GM10847 (cell line): ENCODE results near the gene EFNB1.

Experiments used
- POLR2A ChIP-seq: IDR thresholded peaks from 2 replicates; pipeline ENCODE4 v1.6.1; 2011; ENCODE audit not compliant: insufficient read length; ENCODE audit errors: extremely low read depth

EFNB1 gene

DNA sequence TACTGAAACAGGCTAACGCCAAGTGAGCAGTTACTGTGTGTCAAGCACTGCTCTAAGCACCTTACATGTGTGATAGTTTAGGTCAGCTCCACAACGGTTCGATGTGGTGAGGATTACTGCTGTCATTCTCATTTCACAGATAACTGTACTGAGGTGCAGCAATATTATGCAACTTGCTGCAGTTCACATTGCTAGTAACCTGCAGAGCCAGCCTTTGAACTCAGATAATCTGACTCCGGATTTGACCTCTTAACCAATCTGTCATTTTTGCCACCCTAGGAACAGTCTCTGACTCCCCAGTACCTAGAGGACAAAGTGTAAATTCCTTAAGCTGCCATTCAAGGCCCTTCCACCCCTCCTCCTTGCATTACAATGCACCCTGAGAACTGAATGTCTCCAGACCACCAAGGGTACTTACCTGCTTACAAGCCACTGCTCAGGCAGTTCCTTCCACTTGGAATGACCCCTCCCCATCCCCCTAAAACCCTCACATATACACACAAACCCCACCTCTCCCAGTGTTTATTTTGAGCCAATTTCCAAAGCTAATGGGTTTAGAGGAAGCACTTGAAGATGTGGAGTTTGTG is 24.9 kb downstream of the EFNB1 start:
- TF ChIP-seq POLR2A: no peak

DNA sequence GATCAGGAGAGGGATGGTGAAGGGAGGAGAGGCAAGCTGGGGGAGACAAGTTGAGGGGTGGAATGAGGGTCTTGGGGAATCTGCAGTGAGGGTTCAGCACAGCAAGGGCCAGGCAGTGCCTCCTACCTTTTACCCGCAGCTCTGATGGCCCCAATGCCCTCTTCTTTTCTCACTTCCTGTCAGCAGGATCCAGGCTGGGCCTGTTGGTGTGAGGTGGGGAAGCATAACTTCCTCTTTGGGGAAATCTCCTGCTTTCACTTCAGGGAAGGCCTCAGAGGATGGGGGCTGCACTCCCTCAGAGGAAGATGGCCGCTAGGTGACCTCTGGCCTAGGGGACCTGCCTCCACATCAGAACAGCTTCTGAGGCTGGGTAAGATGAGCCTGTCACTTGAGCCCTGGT is 36.5 kb downstream of the EFNB1 start:
- no peak for TF ChIP-seq POLR2A

DNA sequence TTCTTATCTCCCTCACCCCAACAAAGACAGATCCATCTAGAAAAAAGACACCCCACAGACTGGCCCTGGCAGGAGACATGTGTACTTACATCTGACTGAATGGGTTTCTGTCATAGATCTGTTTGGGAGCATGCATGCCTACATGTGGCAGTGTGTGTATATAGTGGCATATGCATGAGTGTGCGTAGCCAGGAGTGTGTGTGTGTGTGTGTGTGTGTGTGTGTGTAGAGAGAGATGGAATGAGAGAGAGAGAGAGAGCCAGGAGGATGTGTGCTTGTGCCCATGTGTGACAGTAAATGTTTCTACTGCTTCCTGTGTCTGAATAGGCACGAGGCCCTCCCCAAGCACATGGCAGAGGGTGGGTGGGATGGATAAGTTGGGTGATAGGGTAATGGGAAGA is 37.1 kb downstream of the EFNB1 start:
- no peak for TF ChIP-seq POLR2A

DNA sequence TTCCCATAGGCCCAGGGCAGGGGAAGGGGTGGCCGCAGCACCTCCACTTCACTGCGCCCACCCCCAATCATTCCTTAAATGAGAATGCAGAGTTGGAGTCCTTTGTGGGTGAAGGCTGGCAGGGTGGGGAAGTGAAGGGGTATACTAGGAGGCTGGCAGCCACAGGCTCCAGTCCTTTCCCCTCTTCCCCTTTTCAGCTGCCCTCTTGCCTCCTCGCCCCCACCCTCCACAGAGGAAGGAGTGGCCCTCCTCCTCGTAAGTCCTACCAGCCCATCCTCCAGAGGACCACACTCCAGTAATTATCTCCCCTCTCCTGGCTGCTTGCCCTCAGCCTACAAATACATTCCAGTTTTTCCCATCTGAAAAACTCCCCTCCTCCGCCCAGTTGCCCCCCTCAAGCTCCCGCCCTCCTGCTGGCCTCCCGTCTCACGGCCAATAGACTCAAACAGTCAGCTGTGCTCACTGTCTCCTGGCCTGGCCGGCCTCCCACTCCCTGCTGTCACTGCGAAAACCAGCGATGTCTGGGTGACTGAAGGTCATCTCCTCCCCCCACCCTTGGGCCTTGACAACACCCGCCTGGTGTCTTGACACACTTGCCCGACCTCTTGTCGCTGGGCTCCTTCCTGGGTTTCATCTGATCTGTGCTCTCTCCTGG is 38.8 kb downstream of the EFNB1 start:
- no peak for TF ChIP-seq POLR2A

DNA sequence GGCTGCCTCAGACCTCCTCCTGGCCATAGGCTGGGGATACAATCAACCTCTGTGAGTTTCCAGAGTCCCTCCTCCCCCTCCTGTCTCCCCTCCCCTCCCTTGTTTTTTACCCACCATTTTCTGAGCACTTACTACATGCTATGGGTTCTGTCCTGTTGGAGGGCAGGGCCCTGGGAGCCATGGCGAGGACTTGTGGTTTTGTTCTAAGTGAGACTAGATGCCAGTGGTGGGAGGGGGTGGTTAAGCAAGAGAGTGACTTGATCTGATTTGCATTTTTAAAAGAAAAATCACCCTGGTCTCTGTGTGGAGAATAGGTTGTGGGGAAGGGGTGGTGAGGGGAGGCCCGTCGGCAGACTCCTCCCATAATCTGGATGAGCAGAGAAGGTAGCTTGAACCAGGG is 39.5 kb downstream of the EFNB1 start:
- TF ChIP-seq POLR2A: no peak

DNA sequence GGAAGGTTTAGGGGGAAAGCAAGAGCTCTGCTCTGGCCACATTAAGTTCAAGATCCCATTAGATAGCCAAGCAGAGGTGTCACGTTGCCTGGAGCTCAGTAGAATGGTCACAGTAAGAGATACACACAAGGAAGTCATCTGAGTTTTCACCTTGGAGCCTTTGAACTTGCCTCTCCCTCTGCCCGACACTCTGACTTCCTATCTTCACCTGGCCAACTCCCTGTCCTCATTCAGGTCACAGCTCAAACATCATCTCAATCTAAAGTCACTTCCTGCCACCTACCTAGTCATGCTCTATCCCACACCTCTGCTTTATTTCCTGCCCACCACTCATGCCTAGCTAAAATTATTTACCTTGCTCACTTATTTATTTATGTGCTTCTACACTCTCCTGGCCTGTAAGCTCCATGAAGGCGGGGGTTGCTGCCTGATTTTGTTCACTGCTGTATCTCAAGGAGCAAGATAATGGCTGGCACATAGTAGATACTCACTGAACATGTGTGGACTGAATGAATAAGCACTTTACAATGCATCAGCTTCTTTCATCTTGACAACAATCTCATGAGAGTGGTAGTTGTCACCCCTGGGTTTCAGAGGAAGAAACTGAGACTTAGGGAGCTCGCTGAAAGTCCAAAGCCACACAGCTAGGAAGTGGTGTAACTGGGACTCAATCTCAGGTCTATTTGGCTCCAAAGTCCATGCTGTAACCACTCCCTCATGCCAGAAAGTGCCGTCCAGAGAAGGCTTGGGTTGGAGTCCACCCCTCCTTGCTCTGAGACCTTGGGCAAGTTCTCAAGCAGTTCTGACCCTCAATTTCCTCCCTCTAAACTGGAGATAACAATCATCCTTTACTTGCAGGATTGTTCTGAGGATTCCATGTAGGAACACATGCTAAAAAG is 40.3 kb downstream of the EFNB1 start:
- no peak for TF ChIP-seq POLR2A

DNA sequence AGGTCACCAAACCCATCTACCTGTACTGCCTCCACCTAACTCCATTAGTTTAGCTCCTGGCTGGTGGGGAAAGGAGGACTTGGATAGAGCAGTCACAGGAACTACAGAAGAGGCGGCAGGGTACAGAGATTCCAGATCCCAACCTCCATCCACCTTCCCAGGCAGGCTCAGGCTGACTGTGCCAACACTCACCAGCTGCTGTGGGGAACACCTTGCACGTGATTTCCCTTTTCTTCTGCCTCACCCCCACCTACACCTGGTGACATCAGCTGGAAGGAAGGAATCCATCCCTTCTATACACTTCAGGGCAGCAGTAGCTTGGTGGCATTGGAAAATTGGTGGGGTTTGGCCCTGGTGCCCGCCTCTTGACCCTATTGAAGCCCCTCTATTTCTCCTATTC is 41.5 kb downstream of the EFNB1 start:
- no peak for TF ChIP-seq POLR2A

DNA sequence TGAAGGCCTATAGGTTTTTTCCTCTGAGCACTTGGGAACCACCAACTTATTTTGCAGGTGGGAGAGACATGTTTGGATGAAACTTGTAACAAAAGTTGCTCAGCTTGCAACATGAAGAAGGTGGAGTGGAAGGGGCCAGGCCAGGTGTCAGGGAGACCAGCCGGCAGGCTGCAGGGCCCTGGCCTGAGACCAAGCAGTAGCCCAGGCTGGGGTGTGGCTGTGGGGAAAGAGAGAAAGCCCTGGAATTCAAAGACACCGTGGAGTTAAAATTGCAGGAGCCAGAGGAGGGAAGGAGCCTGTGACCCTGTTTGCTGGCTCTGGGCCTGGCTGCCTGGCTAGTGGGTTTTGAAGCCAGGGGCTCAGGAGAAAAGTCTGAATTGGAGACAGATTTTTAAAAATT is 43.4 kb downstream of the EFNB1 start:
- no peak for TF ChIP-seq POLR2A

DNA sequence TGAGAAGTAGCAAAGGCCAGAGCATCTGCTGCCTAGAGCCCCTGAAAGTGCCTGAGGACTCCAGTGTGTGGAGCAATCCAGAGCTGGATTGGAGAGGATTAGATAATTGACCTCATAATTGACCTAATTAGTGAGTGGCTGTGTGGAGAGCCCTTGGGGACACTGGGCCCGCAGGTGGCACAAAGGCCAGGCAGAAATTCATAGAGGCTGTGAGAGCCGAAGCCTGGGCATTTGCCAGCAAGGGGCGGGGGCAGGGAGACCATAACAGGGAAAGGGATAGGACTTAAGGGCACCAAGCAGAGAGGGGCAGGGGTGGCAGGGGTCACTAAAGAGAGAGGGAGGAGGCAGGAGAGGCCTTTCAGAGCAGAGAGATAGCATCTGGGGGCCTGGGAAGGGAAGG is 45.3 kb downstream of the EFNB1 start:
- no peak for TF ChIP-seq POLR2A

DNA sequence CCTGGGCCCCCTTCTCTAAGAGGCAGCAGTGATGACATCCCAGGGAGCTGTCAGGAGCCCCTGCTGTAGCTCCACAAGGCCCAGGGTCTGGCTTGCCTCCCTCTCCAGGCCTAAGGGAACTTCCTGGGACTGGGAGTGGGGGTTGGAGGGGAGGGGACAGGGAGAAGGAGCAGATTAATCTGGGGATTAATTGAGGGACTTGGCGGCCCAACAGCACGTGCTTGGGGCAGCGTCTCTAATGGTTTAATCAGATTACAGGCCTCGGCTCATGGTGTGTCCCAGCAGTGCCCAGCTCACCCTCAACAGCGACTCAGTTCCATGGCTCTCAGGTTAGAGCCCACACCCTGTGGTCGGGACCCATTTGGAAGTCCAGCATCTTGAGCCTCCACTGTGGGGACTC is 47.9 kb downstream of the EFNB1 start:
- no peak for TF ChIP-seq POLR2A

DNA sequence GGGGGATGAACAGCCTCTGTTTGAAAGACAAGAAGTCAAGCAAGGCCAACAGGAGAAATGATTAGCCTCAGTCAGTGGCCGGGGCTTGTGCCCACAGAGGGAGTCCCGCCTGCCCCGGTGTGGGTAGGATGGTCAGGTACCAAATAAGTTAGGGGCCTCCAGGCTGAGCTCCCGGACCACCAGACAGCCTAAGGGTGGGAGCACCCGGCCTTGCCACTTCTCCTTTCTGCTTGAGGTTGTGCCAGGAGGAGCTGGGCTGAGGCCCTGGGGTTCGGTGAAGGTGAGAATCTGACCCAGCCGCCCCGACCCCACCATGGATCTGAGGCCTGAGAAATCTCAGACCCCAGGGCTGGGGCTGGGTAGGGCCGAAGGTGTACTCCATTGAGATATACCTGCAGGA is 48.8 kb downstream of the EFNB1 start:
- TF ChIP-seq POLR2A: no peak

DNA sequence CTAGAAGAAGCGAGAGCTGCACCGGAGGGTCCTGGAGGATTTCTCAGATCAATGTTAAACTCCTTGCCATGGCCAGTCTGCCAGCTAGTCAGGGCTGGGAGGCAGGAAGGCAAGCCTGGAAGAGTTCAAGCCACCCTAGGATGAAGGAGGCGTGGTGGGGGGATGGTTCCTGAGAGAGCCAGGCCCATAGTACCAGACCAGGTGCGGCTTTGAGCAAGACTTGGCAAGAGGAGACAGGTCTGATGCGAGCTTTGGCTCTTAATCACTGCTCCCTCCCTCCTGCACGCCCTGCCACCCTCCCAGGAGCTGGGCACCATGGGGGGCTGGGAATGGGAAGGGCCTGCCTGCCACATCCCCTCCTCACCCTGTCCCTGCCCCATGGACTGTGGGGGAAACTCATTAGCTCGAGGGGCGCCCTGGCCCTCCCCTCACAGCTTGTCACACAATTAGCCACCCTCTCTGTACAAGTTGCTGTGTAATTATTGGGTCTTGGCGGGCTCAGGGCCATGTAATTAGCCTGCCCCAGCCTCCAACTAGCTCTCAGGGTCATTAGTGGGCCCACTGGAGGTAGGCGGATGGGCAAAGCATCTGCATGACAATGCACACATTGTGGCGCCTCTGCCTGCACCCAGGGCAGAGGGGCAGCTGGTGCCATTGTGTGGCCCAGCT is 50.3 kb downstream of the EFNB1 start:
- no peak for TF ChIP-seq POLR2A

DNA sequence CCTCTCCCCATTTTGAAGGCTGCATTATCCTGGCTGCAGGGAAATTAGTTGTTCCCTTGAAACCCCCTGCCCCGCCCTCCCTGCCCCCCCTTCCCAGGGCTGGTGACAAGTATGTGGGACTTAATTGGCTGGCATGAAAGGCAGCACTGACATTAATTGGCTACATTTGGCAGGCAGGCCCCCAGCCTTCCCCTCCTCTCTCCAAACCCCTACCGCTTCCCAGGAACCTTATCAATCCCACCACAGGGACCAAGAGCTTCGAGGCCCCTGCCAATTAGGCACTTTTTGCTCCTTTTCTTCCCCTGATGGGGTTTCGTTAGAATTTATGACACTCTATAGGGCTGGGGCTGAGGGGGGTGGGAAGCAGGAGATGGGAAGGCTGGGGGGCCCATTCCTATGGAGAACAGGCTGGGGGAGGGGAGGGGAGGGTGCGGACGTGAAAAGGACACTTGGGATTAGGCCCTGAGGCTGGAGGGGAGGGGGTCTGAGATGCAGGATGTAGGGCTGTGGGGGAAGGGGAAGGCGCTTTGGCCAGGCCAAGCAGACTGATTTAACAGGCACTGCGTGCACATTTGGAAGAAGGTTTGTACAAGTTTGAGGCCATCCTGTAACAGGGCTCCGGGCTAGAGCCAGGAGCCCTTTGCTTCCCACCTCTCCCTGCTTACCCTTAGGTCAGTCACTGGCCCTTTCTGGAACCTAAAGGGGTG is 52.2 kb downstream of the EFNB1 start:
- TF ChIP-seq POLR2A: no peak

DNA sequence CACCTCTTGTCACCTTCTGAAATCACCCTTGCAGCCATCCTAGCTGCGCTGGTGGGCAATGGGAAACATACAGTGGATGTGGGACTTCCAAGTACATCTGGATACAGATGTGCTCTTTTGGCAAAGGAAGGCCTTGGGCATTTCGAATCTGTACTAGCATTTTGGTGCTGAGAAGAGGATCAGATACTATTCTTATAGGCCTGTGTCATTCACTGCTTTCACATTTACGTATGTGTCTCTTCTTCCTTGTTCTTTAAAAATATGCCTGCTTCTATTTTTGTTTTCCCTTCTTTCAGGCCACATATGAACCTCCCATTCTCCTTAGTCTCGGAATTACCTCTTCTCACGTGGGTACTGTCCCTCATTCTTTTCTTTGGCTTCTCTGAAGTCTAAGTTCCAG is 53.1 kb downstream of the EFNB1 start:
- TF ChIP-seq POLR2A: no peak

DNA sequence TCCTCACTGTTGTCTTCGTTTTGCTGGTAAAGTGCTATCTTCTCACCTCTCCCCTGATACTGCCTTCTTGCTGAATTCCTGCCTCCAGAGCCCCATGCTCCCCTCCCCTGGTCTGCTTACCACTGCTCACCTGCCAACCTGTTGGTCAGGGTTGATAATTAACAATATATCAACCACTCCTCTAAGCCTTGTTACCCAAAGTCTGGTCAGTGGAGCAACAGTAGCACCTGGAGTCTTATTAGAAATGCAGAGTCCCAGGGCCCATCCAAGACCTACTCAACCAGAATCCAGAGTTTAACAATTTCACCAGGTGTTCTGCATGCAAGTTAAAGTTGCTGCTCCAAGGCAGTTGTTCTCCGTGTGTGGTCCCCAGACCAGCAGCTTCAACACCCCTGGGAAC is 55.0 kb downstream of the EFNB1 start:
- no peak for TF ChIP-seq POLR2A
